NCI-H2171 (cell line): ENCODE data around the gene IGFN1.

ENCODE experiments used
- DNase-seq: peaks from one replicate; lab custom pipeline; 2025; lab: John Stamatoyannopoulos, UW

IGFN1 gene

DNA sequence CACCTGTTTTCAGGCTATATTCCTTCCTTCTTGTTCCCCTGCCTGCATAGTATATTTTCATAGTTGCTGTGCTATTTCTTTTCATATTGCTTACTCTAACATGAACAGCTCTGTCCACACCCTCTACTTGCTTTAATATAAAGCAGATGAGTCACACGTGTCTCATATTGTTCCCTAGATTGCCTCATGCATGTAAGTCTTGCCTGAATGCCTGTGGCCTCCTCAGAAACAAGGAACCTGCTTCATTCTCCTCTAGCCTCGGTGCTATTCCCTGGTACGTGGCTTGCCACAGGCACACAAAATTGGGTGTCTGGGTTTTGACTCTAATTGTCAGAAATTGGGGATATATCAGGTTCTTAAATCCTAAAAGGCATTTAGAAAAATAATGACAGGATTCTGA is 76.2 kb downstream of the IGFN1 start:
- DNase-seq, result no peak

DNA sequence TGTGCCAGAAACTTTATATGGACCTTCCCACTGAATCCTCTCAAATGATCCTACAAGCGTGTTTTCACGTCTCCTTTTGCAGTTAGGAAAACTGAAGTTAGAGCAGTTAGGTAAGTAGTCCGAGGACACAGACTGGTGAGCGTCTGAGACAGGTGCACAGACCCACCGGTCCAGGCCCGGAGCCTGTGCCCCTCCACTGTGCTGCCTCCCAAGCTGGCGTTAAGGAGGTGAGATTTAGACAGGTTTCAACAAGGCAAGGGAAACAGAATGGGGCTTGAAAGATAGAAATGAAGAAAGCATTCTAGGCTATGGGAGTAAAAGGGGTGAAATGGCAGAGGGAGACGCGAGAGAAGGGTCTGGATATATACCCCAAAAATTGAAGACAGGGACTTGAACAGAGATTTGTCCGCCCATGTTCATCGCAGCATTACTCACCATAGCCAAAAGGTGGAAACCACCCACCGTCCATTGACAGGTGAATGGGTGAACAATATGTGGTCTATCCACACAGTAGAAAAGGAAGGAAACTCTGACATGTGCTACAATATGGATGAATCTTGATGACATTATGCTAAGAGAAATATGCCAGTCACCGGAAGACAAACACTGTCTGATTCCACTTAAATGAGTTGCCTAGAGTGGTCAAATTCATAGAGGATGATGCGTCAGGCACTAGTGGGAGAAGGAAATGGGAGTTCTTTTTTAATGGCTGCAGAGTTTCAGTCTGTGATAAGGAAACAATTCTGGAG is 77.0 kb downstream of the IGFN1 start:
- no peak for DNase-seq

DNA sequence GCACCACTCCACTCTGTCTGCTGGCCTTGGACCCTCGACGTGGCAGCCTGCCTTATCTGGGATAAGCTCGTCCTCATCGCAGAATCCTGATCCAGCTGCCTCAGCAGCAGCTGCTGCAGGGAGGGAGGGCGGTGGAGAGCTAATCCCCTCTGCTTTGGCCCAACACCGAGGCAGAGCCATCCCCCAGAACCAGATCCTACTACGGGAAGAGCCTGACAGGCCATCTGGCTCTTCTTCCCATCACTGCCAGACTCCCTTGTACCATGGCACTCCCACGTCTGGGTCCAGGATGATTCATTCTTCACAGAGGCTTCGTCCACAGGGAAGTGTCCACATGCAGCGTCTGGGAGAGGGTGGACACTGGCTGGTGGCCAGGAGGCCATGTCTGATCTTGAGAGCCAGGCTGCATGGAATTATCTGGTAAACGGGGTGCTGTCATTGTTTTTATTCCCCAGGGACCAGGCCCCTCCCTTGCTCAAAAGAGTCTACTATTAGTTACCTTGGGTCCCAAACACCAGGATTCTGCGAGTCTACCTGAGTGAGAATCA is 78.1 kb downstream of the IGFN1 start:
- no peak for DNase-seq

DNA sequence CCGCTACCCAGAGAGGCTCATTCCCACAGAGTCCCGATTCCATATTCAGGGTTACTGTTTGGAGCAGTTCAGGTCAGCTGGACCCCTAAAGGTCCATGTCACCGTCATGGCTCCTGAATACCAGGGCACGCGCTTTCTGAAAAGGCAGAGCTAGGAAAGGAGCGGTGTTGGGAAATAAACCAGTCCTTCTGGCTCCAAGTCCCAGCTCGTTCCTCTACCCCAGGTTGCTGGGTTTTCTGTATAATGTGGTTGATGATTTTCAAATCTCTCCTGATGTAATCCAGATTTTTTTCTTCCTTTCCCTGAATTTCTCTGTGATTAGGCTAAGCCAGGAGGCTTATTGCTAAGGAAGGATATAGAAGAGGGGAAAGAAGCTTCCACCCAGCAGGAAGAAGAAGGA is 78.7 kb downstream of the IGFN1 start:
- no peak for DNase-seq

DNA sequence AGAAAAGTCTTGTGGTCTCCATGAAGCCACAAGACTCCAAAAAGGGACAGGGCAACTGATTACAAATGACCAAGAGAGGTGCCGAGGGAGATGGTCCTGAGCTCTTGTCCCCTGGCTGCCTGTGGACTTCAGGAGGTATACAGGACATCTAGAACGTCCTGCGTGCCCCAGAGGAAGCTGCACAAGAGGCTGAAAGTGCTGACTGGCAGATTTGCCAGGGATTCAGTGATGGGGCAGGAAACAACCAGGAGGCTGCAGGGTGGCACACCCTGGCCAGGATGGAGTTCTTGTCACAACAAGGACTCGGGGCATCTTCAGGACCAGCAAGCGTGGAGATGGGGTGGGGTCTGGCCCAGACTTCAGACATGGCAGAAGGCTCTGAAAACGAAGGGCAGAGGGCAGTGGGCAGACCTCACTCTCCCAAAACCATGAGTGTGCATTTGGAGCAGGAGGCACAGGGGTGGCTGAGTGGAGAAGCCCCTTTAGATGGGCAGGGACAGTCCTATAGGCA is 79.3 kb downstream of the IGFN1 start:
- DNase-seq, result no peak

DNA sequence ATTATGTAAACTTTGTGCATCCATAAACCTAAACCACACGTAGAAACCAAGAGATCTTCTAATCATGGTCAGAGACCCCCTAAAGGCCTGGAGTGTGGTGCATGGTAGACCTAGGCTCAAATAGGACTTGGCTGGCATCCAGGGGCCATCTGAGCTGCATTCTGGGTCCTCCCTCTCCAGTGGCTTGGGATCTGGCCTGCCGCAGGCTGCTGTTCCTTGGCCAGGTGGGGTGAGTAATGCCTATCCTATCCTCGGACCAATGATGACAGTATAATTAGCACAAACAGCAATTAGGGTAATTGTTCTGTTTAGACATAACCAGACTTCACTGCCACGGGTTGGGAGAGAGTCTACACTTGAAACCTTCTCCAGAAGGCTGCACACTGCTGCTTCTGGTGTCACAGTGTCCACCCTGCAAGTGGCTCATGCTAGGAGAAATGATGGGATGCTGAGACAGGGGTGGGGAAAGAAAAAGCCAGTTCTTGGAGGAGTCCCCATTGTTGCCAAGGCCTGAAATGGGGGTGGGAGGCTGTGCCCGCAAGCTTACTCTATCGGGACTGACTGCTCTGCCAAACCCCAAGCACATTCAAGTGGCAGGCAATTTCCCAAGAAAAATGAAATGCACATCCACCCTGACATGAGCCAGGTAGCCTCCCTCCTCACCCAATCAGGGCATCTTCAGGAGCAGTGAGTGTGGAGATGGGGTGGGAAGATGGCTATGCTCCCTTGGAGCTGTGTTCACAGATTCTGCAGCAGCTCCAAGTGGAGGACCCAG is 80.2 kb downstream of the IGFN1 start:
- DNase-seq, result no peak

DNA sequence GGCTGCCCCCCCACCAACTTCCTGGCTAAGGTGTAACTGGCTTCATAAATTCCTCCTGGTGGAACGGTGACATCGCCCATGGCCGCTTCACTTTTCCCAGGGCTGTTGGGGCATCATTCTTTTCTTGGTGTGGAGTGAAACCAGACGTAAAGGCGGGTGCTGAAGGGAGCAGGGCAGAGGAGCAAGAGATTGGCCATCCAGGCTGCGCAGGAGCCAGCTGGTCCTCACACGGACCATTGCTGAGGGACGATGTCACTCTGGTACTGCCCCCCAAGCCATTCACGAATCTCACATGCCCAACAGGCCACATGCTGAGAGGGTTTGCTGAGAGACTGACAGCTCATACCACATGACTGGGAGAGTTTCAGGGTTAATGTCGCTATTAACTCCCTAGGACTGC is 82.2 kb downstream of the IGFN1 start:
- DNase-seq, result no peak

DNA sequence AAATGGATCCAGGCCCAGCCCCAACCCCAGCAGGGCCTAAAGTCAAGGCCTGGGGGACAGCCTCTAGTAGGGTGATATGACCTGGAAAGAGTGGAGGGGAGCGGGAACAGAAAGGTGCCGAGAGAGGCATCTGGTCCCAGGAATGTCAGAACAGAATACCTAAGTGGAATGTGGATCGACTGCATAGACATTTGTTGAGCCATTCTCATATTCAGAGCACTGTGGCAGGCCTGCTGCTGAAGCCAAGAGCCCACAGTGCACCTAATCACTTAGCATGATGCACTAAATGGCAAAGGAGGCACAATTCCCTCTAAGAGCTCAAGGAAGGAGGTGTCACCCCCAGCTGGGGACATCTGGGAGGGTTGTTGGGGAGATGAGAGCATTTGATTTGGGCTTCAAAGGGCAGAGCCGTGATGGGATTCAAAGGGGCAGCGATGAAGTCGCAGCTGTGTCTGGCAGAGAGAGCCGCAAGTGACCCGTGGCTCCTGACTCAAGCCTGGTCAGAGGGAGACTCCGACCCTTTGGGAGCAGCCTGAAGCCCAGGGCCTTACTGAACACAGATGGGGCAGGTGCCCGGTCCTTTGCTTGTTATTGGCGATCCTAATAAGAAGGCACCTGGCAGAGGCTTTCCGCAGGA is 84.1 kb downstream of the IGFN1 start:
- no peak for DNase-seq

DNA sequence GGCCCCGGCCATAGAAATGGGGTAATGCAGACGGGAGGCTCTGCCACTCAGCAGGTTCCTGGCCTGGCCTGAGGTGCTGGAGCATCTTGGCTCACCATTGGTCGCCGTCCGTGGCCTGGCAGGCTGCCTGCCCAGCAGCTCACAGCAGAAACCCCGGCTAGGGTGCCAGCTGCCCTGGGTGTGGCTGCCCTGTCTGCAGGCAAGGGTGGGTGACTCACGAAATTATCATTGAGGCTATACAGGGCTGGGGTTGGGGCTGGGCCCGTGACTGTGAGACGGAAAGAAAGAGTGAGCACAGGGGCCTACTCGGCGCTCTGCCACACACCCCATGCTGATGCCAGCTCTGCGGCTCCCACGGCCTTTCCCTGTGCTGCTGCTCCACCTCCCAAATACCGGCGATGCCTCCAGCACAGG is 84.6 kb downstream of the IGFN1 start:
- DNase-seq, result no peak

DNA sequence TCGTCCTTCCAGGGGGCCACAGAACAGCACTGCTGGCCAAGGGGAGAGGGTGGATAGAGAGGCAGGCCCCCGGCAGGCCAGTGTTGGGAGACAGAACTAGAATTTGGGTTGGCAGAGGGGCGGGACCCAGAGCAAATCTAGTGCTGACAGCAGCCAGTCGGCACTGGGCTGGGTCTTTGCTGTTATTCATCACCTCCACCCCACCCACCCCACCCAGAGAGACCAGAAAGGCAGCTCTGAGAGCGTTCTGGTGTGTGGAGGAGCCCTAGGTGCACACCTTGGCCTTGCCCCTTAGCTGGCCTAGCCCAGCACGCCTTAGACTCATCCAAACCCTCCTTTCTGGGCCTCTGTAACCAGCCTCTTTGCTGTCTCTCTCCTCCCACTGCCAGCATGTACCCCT is 86.3 kb downstream of the IGFN1 start:
- DNase-seq, result no peak

DNA sequence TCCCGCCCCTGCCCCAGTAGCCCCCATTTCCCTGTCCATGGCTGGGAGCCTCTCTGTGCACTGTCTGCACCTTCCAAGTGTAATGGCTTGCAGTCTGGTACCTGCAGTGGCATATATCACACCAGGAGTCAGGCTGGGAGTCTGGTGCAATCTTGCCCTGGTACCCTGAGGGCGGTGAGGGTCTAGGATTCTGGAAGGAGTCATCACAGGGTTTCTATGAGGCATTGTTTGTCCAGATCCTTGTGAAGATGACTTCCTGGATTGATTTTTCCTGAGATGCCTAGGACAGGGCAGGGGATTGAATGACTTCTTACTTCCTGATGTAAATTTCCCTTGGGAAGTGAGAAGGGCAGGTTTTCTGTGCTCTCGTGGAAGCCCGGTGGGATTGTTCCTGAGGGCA is 86.8 kb downstream of the IGFN1 start:
- DNase-seq, result no peak
